Kidney capillary endothelial cell (primary cell): Measurements from ENCODE around the gene SMG1.

Experiments used
- DNase-seq: peaks from one replicate; pipeline ENCODE4 v3.0.0-alpha.2; 2018; ENCODE audit warnings: low spot score

Gene SMG1

GRCh38 chr16:18852647-18853046 is 73.6 kb downstream of the SMG1 start:
- no peak for DNase-seq

- DNase-seq = no peak
These were observed 79.8 kb downstream of the SMG1 start for GRCh38 chr16:18846416-18846815.

- no peak for DNase-seq
These were observed 83.6 kb downstream of the SMG1 start for GRCh38 chr16:18842565-18842964.

GRCh38 chr16:18841833-18842525 is 84.2 kb downstream of the SMG1 start:
- no peak for DNase-seq

GRCh38 chr16:18839555-18839954 is 86.7 kb downstream of the SMG1 start:
- no peak for DNase-seq

- DNase-seq = no peak
These were observed 89.5 kb downstream of the SMG1 start for GRCh38 chr16:18836702-18837101.

GRCh38 chr16:18834864-18835263 is 91.3 kb downstream of the SMG1 start:
- DNase-seq = no peak

GRCh38 chr16:18833707-18834505 is 92.3 kb downstream of the SMG1 start:
- DNase-seq = no peak

- DNase-seq = no peak
These were observed 93.6 kb downstream of the SMG1 start for GRCh38 chr16:18832613-18833012.

GRCh38 chr16:18832006-18832405 is 94.2 kb downstream of the SMG1 start:
- no peak for DNase-seq

GRCh38 chr16:18829251-18829650 is 97.0 kb downstream of the SMG1 start:
- DNase-seq = no peak

GRCh38 chr16:18827890-18828289 is 98.3 kb downstream of the SMG1 start:
- DNase-seq = no peak

- DNase-seq = no peak
These were observed 109.9 kb downstream of the SMG1 start for GRCh38 chr16:18816286-18816685.

- DNase-seq = no peak
These were observed 114.3 kb downstream of the SMG1 start for GRCh38 chr16:18811925-18812324.

GRCh38 chr16:18809165-18809564 is 117.0 kb downstream of the SMG1 start:
- no peak for DNase-seq

GRCh38 chr16:18805257-18805773 is 120.9 kb downstream of the SMG1 start:
- DNase-seq = no peak

GRCh38 chr16:18804540-18804939 is 121.7 kb downstream of the SMG1 start:
- no peak for DNase-seq

- peak; percentile 67 for DNase-seq
These were observed 122.4 kb downstream of the SMG1 start for GRCh38 chr16:18803569-18804462.

- DNase-seq = no peak
These were observed 123.4 kb downstream of the SMG1 start for GRCh38 chr16:18802767-18803343.

GRCh38 chr16:18801145-18801972 is 124.8 kb downstream of the SMG1 start, which contains the start of gene ARL6IP1:
Gene ARL6IP1, minus strand, starts transcription at chr16:18801549. Its CDS starts 83 bp downstream, at chr16:18801466.
- DNase-seq = peak; percentile 99

- DNase-seq = peak; percentile 22
These were observed 125.4 kb downstream of the SMG1 start for GRCh38 chr16:18800775-18801144.
